SK-N-SH treated with all-trans-retinoic acid at 6 μM for 48 hours (cell line): ENCODE results near the gene OLIG1.

Experiments used
- ESRRG ChIP-seq: fragments of 250-450 bp; sonication (Bioruptor Pico); IDR thresholded peaks from 2 replicates; pipeline ENCODE4 v1.6.1; 2021; ENCODE audit warnings: mild to moderate bottlenecking
- RARB ChIP-seq: fragments of 250-450 bp; sonication (Bioruptor Pico); IDR thresholded peaks from 2 replicates; pipeline ENCODE4 v1.8.0; 2021; ENCODE audit warnings: mild to moderate bottlenecking, moderate library complexity
- TOX ChIP-seq: fragments of 250-450 bp; sonication (Bioruptor Pico); IDR thresholded peaks from 2 replicates; pipeline ENCODE4 v1.8.0; 2021; ENCODE audit warnings: mild to moderate bottlenecking, moderate library complexity, borderline replicate concordance
- ZC3H10 ChIP-seq: fragments of 250-450 bp; sonication (Bioruptor Pico); IDR thresholded peaks from 2 replicates; pipeline ENCODE4 v1.5.1; 2021; ENCODE audit warnings: mild to moderate bottlenecking, moderate library complexity
- ZFP3 ChIP-seq: fragments of 250-450 bp; sonication (Bioruptor Pico); IDR thresholded peaks from 2 replicates; pipeline ENCODE4 v1.5.0; 2020; ENCODE audit warnings: mild to moderate bottlenecking, moderate library complexity
- ZFP30 ChIP-seq: fragments of 450-650 bp; formaldehyde crosslinking; IDR thresholded peaks from 2 replicates; pipeline ENCODE4 v1.5.0; 2022; ENCODE audit warnings: mild to moderate bottlenecking, moderate library complexity
- ZNF565 ChIP-seq: fragments of 450-650 bp; formaldehyde crosslinking; conservative IDR thresholded peaks from 2 replicates; pipeline ENCODE4 v1.5.0; 2020; ENCODE audit warnings: low read depth, mild to moderate bottlenecking, moderate library complexity
- TF ChIP-seq, protein P1 (sequence below): fragments of 250-450 bp; sonication (Bioruptor Pico); IDR thresholded peaks from 2 replicates; pipeline ENCODE4 v1.8.0; 2020; ENCODE audit warnings: mild to moderate bottlenecking, moderate library complexity, borderline replicate concordance
- TF ChIP-seq, protein P2 (sequence below): fragments of 250-450 bp; sonication (Bioruptor Pico); IDR thresholded peaks from 2 replicates; pipeline ENCODE4 v1.5.1; 2020; ENCODE audit warnings: low read depth, mild to moderate bottlenecking, moderate library complexity
- TF ChIP-seq, protein P3 (sequence below): fragments of 250-450 bp; sonication (Bioruptor Pico); IDR thresholded peaks from 2 replicates; pipeline ENCODE4 v1.5.0; 2020; ENCODE audit warnings: mild to moderate bottlenecking, moderate library complexity
- TF ChIP-seq, protein P4 (sequence below): fragments of 250-450 bp; sonication (Bioruptor Pico); IDR thresholded peaks from 2 replicates; pipeline ENCODE4 v1.8.0; 2021; ENCODE audit warnings: low read depth, mild to moderate bottlenecking, moderate library complexity, borderline replicate concordance
- TF ChIP-seq, protein P5 (sequence below): fragments of 250-450 bp; sonication (Bioruptor Pico); IDR thresholded peaks from 2 replicates; pipeline ENCODE4 v1.5.1; 2021; ENCODE audit warnings: mild to moderate bottlenecking, moderate library complexity

DNA sequence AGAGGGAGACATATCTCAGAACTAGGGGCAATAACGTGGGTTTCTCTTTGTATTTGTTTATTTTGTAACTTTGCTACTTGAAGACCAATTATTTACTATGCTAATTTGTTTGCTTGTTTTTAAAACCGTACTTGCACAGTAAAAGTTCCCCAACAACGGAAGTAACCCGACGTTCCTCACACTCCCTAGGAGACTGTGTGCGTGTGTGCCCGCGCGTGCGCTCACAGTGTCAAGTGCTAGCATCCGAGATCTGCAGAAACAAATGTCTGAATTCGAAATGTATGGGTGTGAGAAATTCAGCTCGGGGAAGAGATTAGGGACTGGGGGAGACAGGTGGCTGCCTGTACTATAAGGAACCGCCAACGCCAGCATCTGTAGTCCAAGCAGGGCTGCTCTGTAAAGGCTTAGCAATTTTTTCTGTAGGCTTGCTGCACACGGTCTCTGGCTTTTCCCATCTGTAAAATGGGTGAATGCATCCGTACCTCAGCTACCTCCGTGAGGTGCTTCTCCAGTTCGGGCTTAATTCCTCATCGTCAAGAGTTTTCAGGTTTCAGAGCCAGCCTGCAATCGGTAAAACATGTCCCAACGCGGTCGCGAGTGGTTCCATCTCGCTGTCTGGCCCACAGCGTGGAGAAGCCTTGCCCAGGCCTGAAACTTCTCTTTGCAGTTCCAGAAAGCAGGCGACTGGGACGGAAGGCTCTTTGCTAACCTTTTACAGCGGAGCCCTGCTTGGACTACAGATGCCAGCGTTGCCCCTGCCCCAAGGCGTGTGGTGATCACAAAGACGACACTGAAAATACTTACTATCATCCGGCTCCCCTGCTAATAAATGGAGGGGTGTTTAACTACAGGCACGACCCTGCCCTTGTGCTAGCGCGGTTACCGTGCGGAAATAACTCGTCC, 45.5 kb upstream of the OLIG1 start:
- TF ChIP-seq ZFP30: no peak
- TF ChIP-seq ZC3H10 (CRISPR knock-in tag): no peak
- TF ChIP-seq RARB (CRISPR knock-in tag): no peak
- TF ChIP-seq, protein P1, sequence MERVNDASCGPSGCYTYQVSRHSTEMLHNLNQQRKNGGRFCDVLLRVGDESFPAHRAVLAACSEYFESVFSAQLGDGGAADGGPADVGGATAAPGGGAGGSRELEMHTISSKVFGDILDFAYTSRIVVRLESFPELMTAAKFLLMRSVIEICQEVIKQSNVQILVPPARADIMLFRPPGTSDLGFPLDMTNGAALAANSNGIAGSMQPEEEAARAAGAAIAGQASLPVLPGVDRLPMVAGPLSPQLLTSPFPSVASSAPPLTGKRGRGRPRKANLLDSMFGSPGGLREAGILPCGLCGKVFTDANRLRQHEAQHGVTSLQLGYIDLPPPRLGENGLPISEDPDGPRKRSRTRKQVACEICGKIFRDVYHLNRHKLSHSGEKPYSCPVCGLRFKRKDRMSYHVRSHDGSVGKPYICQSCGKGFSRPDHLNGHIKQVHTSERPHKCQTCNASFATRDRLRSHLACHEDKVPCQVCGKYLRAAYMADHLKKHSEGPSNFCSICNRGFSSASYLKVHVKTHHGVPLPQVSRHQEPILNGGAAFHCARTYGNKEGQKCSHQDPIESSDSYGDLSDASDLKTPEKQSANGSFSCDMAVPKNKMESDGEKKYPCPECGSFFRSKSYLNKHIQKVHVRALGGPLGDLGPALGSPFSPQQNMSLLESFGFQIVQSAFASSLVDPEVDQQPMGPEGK (CRISPR knock-in tag): no peak
- no peak for TF ChIP-seq ZFP3
- TF ChIP-seq TOX (CRISPR knock-in tag): no peak
- TF ChIP-seq, protein P2, sequence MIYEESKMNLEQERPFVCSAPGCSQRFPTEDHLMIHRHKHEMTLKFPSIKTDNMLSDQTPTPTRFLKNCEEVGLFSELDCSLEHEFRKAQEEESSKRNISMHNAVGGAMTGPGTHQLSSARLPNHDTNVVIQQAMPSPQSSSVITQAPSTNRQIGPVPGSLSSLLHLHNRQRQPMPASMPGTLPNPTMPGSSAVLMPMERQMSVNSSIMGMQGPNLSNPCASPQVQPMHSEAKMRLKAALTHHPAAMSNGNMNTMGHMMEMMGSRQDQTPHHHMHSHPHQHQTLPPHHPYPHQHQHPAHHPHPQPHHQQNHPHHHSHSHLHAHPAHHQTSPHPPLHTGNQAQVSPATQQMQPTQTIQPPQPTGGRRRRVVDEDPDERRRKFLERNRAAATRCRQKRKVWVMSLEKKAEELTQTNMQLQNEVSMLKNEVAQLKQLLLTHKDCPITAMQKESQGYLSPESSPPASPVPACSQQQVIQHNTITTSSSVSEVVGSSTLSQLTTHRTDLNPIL: no peak
- TF ChIP-seq, protein P3, sequence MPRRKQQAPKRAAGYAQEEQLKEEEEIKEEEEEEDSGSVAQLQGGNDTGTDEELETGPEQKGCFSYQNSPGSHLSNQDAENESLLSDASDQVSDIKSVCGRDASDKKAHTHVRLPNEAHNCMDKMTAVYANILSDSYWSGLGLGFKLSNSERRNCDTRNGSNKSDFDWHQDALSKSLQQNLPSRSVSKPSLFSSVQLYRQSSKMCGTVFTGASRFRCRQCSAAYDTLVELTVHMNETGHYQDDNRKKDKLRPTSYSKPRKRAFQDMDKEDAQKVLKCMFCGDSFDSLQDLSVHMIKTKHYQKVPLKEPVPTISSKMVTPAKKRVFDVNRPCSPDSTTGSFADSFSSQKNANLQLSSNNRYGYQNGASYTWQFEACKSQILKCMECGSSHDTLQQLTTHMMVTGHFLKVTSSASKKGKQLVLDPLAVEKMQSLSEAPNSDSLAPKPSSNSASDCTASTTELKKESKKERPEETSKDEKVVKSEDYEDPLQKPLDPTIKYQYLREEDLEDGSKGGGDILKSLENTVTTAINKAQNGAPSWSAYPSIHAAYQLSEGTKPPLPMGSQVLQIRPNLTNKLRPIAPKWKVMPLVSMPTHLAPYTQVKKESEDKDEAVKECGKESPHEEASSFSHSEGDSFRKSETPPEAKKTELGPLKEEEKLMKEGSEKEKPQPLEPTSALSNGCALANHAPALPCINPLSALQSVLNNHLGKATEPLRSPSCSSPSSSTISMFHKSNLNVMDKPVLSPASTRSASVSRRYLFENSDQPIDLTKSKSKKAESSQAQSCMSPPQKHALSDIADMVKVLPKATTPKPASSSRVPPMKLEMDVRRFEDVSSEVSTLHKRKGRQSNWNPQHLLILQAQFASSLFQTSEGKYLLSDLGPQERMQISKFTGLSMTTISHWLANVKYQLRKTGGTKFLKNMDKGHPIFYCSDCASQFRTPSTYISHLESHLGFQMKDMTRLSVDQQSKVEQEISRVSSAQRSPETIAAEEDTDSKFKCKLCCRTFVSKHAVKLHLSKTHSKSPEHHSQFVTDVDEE: no peak
- TF ChIP-seq, protein P4, sequence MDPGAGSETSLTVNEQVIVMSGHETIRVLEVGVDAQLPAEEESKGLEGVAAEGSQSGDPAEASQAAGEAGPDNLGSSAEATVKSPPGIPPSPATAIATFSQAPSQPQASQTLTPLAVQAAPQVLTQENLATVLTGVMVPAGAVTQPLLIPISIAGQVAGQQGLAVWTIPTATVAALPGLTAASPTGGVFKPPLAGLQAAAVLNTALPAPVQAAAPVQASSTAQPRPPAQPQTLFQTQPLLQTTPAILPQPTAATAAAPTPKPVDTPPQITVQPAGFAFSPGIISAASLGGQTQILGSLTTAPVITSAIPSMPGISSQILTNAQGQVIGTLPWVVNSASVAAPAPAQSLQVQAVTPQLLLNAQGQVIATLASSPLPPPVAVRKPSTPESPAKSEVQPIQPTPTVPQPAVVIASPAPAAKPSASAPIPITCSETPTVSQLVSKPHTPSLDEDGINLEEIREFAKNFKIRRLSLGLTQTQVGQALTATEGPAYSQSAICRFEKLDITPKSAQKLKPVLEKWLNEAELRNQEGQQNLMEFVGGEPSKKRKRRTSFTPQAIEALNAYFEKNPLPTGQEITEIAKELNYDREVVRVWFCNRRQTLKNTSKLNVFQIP (CRISPR knock-in tag): no peak
- no peak for TF ChIP-seq ZNF565 (CRISPR knock-in tag)
- TF ChIP-seq, protein P5, sequence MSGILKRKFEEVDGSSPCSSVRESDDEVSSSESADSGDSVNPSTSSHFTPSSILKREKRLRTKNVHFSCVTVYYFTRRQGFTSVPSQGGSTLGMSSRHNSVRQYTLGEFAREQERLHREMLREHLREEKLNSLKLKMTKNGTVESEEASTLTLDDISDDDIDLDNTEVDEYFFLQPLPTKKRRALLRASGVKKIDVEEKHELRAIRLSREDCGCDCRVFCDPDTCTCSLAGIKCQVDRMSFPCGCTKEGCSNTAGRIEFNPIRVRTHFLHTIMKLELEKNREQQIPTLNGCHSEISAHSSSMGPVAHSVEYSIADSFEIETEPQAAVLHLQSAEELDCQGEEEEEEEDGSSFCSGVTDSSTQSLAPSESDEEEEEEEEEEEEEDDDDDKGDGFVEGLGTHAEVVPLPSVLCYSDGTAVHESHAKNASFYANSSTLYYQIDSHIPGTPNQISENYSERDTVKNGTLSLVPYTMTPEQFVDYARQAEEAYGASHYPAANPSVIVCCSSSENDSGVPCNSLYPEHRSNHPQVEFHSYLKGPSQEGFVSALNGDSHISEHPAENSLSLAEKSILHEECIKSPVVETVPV (CRISPR knock-in tag): no peak
- TF ChIP-seq ESRRG (CRISPR knock-in tag): no peak
